HepG2 (cell line): ENCODE results near the gene TNS4. TPM values are rescaled to one million over a fixed set of nuclear protein-coding genes. Genes with fewer than 3 reads are reported as not detected.
A peak's percentile ranks its signal among the peaks of the same experiment; 100 is the strongest.

ENCODE experiments used
- ELF3 ChIP-seq: IDR thresholded peaks from 2 replicates; pipeline ENCODE4 v1.6.1; 2016; ENCODE audit warnings: missing genetic modification reagents, missing compliant biosample characterization
- KDM1A ChIP-seq: IDR thresholded peaks from 2 replicates; pipeline ENCODE4 v1.6.1; 2016; ENCODE audit warnings: missing compliant biosample characterization
- KDM5A ChIP-seq: fragments of 200-600 bp; sonication (generic); IDR thresholded peaks from 2 replicates; pipeline ENCODE4 v1.7.0; 2018; ENCODE audit warnings: antibody characterized with exemption, mild to moderate bottlenecking, low read length, borderline replicate concordance
- PHF21A ChIP-seq: sonication (generic); formaldehyde crosslinking; IDR thresholded peaks from 2 replicates; pipeline ENCODE4 v1.5.0; 2020; ENCODE audit warnings: mild to moderate bottlenecking, missing genetic modification reagents
- RXRB ChIP-seq: IDR thresholded peaks from 2 replicates; pipeline ENCODE4 v1.6.1; 2016; ENCODE audit warnings: borderline replicate concordance, missing genetic modification reagents, missing compliant biosample characterization
- SP4 ChIP-seq: sonication (generic); formaldehyde crosslinking; IDR thresholded peaks from 2 replicates; pipeline ENCODE4 v1.8.1; 2023; ENCODE audit warnings: mild to moderate bottlenecking, missing genetic modification reagents
- TBX2 ChIP-seq: sonication (generic); formaldehyde crosslinking; IDR thresholded peaks from 2 replicates; pipeline ENCODE4 v1.5.0; 2020; ENCODE audit warnings: missing genetic modification reagents, mild to moderate bottlenecking, borderline replicate concordance
- ZNF766 ChIP-seq: sonication (generic); formaldehyde crosslinking; IDR thresholded peaks from 2 replicates; pipeline ENCODE4 v1.5.0; 2020; ENCODE audit warnings: missing genetic modification reagents, borderline replicate concordance
- ZNF773 ChIP-seq: sonication (generic); formaldehyde crosslinking; IDR thresholded peaks from 2 replicates; pipeline ENCODE4 v1.4.0; 2020; ENCODE audit warnings: missing genetic modification reagents, borderline replicate concordance
- polyA plus RNA-seq, 8 experiments: library from polyadenylated mRNA; depleted of rRNA in 3 of 8; stranded (reverse) in 7 of 8; unstranded in 1 of 8; fragments of >200 nt; fragmentation: Illumina TruSeq in 4 of 8; extraction: Trizol in 4 of 8; gene quantifications; 2 replicates each; pipeline versions ENCODE4 v1.2.1 to v1.2.3, GENCODE V29; 2011 to 2016; ENCODE audit warnings: low read depth in 4 of 8, missing spikeins in 1 of 8, mixed read lengths in 1 of 8; ENCODE audit not compliant: insufficient read depth in 1 of 8
- total RNA-seq, 5 experiments: library from RNA; depleted of rRNA; stranded (reverse); fragments of >200 nt; fragmentation: Illumina TruSeq; extraction: Trizol; gene quantifications; 2 replicates each; pipeline ENCODE4 v1.2.3, GENCODE V29; 2016; ENCODE audit warnings: low read depth in 1 of 5
- TF ChIP-seq, protein P1 (sequence below): sonication (generic); formaldehyde crosslinking; IDR thresholded peaks from 2 replicates; pipeline ENCODE4 v1.5.0; 2020; ENCODE audit warnings: mild to moderate bottlenecking, missing genetic modification reagents
- TF ChIP-seq, protein P2 (sequence below): sonication (generic); formaldehyde crosslinking; IDR thresholded peaks from 2 replicates; pipeline ENCODE4 v1.9.0; 2021; ENCODE audit warnings: mild to moderate bottlenecking, missing genetic modification reagents
- TF ChIP-seq, protein P3 (sequence below): sonication (generic); formaldehyde crosslinking; IDR thresholded peaks from 2 replicates; pipeline ENCODE4 v1.8.1; 2023; ENCODE audit warnings: missing genetic modification reagents, mild to moderate bottlenecking, borderline replicate concordance

TNS4 gene
- total and polyA plus RNA-seq, 2 of the 13 experiments (the other 11 are each of a cell fraction or from before 2014, with no cell fraction given), result 0.58 to 2.1 TPM

DNA sequence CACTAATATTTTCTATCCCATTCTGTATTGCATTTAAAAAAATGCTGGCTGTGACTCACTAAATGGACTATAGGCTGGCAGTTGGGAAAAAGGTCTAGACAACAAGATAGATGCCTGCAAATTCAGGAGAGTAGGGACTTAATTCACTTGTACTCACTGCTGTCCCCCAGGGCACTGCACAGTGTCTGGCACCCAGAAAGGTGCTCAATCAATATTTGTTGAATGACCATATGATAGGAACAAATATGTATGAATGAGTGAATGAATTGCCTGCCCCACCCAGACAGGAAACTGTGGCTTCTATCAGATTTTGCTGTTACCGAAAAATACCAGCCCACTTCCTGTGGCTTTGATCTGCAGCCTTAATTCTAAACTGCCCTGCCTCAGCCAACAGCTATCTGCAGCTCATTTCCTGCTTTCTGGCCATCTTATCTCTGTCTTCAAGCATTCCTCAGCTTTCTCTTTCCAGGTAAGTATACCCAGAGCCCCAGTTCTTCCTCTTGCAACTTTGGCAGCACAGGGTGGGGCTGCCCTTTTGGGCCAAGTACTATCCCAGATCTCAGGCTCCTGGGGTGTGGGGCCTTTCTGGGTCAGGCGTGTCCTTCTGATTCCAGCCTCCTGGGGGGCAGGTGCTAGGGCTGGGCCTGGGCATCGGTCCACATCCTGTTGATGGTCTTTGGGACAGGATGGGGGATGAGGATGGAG is 15.3 kb upstream of the TNS4 start (continued):
- TF ChIP-seq, protein P1, sequence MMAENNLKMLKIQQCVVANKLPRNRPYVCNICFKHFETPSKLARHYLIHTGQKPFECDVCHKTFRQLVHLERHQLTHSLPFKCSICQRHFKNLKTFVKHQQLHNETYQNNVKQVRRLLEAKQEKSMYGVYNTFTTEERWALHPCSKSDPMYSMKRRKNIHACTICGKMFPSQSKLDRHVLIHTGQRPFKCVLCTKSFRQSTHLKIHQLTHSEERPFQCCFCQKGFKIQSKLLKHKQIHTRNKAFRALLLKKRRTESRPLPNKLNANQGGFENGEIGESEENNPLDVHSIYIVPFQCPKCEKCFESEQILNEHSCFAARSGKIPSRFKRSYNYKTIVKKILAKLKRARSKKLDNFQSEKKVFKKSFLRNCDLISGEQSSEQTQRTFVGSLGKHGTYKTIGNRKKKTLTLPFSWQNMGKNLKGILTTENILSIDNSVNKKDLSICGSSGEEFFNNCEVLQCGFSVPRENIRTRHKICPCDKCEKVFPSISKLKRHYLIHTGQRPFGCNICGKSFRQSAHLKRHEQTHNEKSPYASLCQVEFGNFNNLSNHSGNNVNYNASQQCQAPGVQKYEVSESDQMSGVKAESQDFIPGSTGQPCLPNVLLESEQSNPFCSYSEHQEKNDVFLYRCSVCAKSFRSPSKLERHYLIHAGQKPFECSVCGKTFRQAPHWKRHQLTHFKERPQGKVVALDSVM, result no peak
- TF ChIP-seq PHF21A (CRISPR knock-in tag) (no peak; the same call in 1 of the 2 replicates), ZNF773 (CRISPR knock-in tag) (no peak), KDM5A (no peak), KDM1A (CRISPR knock-in tag) (no peak), TBX2 (CRISPR knock-in tag) (peak; percentile 70; the same call in 1 of the 2 replicates), ZNF766 (CRISPR knock-in tag) (no peak), RXRB (CRISPR knock-in tag) (peak; percentile 57; the same call in 1 of the 2 replicates), SP4 (no peak), ELF3 (CRISPR knock-in tag) (peak; percentile 86)
- TF ChIP-seq, protein P2, sequence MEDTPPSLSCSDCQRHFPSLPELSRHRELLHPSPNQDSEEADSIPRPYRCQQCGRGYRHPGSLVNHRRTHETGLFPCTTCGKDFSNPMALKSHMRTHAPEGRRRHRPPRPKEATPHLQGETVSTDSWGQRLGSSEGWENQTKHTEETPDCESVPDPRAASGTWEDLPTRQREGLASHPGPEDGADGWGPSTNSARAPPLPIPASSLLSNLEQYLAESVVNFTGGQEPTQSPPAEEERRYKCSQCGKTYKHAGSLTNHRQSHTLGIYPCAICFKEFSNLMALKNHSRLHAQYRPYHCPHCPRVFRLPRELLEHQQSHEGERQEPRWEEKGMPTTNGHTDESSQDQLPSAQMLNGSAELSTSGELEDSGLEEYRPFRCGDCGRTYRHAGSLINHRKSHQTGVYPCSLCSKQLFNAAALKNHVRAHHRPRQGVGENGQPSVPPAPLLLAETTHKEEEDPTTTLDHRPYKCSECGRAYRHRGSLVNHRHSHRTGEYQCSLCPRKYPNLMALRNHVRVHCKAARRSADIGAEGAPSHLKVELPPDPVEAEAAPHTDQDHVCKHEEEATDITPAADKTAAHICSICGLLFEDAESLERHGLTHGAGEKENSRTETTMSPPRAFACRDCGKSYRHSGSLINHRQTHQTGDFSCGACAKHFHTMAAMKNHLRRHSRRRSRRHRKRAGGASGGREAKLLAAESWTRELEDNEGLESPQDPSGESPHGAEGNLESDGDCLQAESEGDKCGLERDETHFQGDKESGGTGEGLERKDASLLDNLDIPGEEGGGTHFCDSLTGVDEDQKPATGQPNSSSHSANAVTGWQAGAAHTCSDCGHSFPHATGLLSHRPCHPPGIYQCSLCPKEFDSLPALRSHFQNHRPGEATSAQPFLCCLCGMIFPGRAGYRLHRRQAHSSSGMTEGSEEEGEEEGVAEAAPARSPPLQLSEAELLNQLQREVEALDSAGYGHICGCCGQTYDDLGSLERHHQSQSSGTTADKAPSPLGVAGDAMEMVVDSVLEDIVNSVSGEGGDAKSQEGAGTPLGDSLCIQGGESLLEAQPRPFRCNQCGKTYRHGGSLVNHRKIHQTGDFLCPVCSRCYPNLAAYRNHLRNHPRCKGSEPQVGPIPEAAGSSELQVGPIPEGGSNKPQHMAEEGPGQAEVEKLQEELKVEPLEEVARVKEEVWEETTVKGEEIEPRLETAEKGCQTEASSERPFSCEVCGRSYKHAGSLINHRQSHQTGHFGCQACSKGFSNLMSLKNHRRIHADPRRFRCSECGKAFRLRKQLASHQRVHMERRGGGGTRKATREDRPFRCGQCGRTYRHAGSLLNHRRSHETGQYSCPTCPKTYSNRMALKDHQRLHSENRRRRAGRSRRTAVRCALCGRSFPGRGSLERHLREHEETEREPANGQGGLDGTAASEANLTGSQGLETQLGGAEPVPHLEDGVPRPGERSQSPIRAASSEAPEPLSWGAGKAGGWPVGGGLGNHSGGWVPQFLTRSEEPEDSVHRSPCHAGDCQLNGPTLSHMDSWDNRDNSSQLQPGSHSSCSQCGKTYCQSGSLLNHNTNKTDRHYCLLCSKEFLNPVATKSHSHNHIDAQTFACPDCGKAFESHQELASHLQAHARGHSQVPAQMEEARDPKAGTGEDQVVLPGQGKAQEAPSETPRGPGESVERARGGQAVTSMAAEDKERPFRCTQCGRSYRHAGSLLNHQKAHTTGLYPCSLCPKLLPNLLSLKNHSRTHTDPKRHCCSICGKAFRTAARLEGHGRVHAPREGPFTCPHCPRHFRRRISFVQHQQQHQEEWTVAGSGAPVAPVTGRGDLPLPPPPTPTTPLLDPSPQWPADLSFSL (CRISPR knock-in tag), result no peak
- TF ChIP-seq, protein P3, sequence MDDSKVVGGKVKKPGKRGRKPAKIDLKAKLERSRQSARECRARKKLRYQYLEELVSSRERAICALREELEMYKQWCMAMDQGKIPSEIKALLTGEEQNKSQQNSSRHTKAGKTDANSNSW (CRISPR knock-in tag), result no peak
